Left kidney (tissue), 2 donors: ENCODE data around the gene GPR68. TPM values are rescaled to one million over a fixed set of nuclear protein-coding genes. Genes with fewer than 3 reads are reported as not detected.
"Not testable (repeated sequence)": the region's sequence is repeated elsewhere in the genome, so short reads cannot be mapped to it uniquely, and the experiment has no call there.

Experiments used
- DNase-seq: peaks from one replicate; pipeline ENCODE4 v3.0.0-alpha.2; 2013
- polyA plus RNA-seq: library from polyadenylated mRNA; unstranded; fragments of 120-200 nt; gene quantifications from one replicate; pipeline ENCODE4 v1.2.1, GENCODE V29; 2013; ENCODE audit not compliant: insufficient read length

GPR68 gene
- polyA plus RNA-seq, 1 donor, result 3.1 TPM

- no peak for DNase-seq
Observed at GRCh38 chr14:91272341-91273272, 28.1 kb upstream of the GPR68 start.

DNA sequence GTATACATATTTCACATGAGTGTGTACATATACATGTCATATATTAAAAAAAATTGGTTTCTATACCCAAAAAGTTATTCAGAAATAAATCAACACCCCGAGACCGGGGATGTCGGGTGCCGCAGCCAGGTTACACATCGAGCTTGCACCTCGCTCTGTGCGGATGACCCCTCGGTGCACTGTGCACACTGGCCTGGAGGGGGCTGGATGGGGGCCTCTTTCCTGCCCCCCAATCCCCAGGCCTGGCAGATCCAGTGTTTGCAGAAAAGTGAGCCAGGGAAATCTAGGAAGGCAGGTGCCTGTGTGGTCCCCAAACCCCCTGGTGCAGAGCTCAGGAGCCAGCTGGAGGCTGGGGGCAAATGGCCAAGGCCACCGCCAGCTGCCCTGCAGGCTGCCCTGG is 27.1 kb upstream of the GPR68 start:
- no peak for DNase-seq

GRCh38 chr14:91270619-91271018 is 26.1 kb upstream of the GPR68 start:
- DNase-seq, result no peak

DNA sequence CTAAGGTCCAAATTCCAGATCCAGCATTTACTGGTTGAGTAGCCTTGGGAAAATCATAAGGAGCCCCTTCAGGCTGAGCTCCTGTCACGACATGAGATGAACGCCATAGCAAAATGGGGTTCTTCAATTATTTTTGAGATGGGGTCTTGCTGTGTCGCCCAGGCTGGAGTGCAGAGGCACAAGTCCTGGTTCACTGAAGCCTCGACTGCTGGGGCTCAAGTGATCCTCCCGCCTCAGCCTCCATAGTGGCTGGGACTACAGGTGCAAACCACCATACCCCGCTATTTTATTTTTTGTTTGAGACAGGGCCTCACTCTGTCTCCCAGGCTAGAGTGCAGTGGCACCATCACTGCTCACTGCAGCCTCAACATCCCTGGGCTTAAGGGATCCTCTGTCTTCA is 25.7 kb upstream of the GPR68 start:
- no peak for DNase-seq

- DNase-seq, result no peak
Observed at GRCh38 chr14:91269076-91269991, 24.8 kb upstream of the GPR68 start.

DNA sequence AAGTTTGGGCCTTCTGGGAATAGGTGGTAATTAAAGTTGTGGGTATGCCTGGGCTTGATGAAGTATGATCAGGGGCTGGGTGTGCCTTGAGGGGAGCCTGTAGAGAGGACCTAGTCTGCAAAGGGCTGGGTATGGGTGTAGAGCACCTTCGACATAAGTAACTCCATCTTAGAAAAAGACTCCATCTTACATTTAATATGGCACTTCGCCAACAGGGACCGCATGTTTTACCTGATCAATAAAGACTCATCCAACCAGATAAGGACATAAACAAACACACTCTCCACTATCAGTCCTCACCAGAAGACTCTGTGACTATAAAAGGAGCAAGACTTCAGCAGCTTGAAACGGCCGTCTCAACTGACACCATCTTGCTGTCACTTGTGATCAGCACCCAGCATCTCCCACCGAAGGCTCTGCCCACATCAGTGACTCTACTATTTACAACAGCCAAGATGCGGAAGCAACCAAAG is 23.5 kb upstream of the GPR68 start:
- no peak for DNase-seq

- DNase-seq, result not testable (repeated sequence)
Observed at GRCh38 chr14:91266276-91266675, 21.8 kb upstream of the GPR68 start.

GRCh38 chr14:91265404-91265803 is 20.9 kb upstream of the GPR68 start:
- no peak for DNase-seq

DNA sequence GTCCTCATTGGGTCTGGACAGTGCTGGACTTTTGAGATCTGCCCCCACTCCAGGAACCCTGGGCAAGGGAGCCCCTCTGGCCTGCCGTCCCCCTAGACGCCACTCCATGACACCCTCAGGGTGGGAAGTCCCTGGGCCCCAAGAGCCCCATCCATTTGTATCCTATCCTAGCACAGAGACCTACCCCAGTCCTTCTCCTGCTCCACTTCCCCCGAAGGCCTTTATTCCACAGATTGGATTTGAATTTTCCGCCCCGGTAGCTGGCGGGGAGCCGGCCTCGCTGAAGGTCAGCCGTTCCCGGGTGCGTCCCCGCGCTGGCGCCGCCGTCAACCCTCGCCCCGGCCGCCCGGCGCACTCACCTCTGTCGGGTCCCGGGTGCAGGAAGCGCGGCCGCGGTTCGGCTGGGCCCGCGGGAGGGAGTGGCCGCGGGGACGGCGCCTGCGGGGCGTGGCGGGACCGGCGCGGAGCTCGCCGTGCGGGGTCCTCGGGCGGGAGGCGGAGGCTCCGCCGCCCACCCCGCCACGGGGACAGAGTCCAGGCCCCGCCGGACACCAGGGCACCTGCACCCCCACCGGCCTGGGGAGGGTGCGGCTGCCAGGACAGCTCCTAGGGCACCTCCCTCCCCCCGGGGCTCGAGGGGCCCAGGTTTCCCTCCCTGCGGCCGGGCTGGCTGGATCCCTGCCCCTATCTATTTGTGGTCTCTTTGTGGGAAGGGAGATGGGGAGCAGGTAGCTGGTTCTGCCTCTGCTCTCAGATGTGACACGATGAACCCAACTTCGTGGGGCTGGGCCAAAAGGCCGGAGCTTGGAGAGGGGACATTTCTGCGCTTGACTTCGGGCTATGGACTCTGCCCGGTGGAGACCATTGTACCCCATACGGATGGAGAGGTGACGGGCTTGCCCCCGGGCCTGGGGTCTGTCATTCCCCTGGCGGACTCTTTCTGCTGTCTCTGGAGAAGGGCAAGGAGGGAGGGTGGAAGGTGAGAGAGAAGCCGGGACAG is 19.9 kb upstream of the GPR68 start:
- no peak for DNase-seq

GRCh38 chr14:91263329-91263728 is 18.8 kb upstream of the GPR68 start:
- no peak for DNase-seq

DNA sequence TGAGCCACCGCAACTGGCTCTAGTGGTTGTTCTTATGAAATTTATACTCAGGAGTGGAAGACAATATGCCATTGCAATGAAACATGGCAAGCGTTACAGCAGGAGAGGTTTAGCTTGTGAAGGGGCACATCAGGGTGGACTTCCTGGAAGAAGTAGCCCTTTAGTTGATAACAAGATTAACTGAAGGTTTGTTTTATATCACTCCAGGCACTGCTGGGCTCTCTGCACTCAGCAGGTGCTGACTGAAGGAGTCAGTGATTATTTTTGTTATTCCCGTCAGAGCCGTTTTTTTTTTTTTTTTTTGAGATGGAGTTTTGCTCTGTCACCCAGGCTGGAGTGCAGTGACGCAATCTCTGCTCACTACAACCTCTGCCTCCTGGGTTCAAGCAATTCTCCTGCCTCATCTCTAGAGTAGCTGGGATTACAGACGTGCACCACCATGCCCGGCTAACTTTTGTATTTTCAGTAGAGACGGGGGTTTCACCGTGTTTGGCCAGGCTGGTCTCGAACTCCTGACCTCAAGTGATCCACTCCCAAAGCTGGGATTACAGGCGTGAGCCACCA is 17.6 kb upstream of the GPR68 start:
- DNase-seq, result no peak

- no peak for DNase-seq
Observed at GRCh38 chr14:91261115-91261514, 16.6 kb upstream of the GPR68 start.

DNA sequence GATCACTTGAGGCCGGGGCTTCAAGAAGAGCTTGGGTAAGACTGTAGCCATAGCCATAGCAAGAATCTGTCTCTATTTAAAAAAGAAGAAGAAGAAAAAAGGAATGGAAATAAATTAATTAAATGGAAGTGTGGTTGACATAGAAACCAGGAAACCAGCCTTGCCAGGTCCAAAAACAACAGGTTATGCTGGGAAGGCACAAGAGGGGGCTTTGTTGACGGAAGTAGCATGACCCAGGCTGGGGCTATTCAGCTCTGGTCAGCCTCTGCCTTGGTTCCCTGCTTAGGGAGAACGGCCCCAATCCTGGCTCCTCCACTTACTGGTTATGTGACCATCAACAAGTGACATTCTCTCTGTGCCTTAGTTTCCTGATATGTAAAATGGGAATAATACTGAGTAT is 14.4 kb upstream of the GPR68 start:
- DNase-seq, result no peak

- DNase-seq, result no peak
Observed at GRCh38 chr14:91258011-91258618, 13.6 kb upstream of the GPR68 start.

GRCh38 chr14:91257328-91258010 is 13.0 kb upstream of the GPR68 start:
- no peak for DNase-seq

- no peak for DNase-seq
Observed at GRCh38 chr14:91256661-91257060, 12.2 kb upstream of the GPR68 start.

DNA sequence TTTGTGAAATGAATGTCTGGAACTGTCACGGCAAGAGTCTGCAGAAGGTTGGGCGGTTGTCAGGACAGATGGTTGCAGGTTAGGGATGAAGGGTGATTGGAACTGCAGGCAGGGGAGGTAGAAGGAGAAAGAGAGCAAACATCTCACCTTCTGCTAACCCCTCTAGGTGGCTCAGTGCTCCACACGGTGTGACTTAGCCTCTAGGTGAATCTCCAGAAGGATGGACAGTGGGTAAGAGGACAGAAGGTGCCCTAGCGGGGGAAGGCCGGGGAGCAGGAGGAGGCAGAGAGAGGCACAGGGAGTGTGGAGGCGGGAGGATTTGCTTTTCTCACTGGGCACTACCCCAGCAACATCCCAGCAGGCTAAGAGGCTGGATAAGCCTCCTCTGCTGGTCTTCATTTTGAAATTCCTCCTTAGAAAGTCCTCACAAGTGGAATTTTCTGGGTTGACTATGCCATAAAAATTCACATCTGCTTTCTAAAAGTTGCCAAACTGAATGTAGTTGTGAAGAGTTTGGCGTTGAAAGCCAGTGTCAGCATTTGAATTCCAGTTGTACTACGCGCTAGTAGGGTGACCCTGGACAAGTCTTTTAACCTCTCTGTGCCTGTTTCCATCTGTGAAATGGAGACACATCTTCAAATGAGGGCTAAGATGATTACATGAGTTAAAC is 10.7 kb upstream of the GPR68 start:
- no peak for DNase-seq

DNA sequence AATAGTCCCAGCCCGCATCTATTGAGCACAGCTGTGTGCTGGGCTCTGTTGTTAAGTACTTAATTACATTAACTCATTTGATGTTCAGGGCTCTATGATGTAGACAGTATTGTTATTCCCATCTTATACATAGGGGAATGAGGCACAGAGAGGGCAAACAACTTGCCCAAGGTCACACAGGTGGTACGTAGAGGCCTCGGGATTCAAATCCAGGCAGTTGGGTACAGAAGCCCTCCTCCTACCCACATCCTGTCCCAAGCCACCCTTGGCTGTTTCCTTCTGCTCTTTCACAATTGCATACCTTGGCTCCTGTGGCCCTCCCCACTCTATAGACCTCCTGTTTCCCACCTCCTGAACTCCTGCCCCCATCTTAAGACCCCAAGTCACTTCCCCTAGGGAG is 10.0 kb upstream of the GPR68 start:
- DNase-seq, result no peak

GRCh38 chr14:91253795-91254323 is 9.4 kb upstream of the GPR68 start:
- no peak for DNase-seq
